ENCODE measurements around the gene ASCC2. TPM values are rescaled to one million over a fixed set of nuclear protein-coding genes. Genes with fewer than 3 reads are reported as not detected.

The ASCC2 gene
- polyA plus RNA-seq, 12 donors: 25.9 to 61.9 (median 32.4) TPM; not detected in 1

GRCh38 chr22:29787371-29787980, 50.6 kb downstream of the ASCC2 start:
- DNase-seq: no peak

GRCh38 chr22:29786031-29786430, 52.0 kb downstream of the ASCC2 start:
- DNase-seq: no peak

GRCh38 chr22:29784451-29785361, 53.4 kb downstream of the ASCC2 start:
- DNase-seq: peak; percentile 51

- no peak for DNase-seq
Observed at GRCh38 chr22:29782061-29782845, 55.8 kb downstream of the ASCC2 start.

GRCh38 chr22:29780748-29781676, 57.1 kb downstream of the ASCC2 start:
- DNase-seq: no peak

GRCh38 chr22:29780220-29780619, 57.9 kb downstream of the ASCC2 start:
- DNase-seq: no peak

GRCh38 chr22:29773233-29773632, 64.8 kb downstream of the ASCC2 start:
- no peak for DNase-seq

GRCh38 chr22:29772170-29772641, 65.9 kb downstream of the ASCC2 start:
- DNase-seq: peak; percentile 57

- no peak for DNase-seq
Observed at GRCh38 chr22:29769723-29770321, 68.3 kb downstream of the ASCC2 start.

- no peak for DNase-seq
Observed at GRCh38 chr22:29768052-29768693, 69.9 kb downstream of the ASCC2 start.

- DNase-seq: peak; percentile 94
Observed at GRCh38 chr22:29767171-29768051, 70.7 kb downstream of the ASCC2 start, which contains the start of gene UQCR10. Gene UQCR10, plus strand, starts transcription at chr22:29767369. Its CDS starts 30 bp downstream, at chr22:29767399.

- peak; percentile 95 for DNase-seq
Observed at GRCh38 chr22:29766632-29767170, 71.4 kb downstream of the ASCC2 start, which contains the start of gene ZMAT5. Gene ZMAT5, minus strand, starts transcription at chr22:29767007. Its CDS starts 18,463 bp downstream, at chr22:29748544.

GRCh38 chr22:29765905-29766631, 72.0 kb downstream of the ASCC2 start:
- no peak for DNase-seq

- no peak for DNase-seq
Observed at GRCh38 chr22:29762263-29762662, 75.8 kb downstream of the ASCC2 start.

- DNase-seq: no peak
Observed at GRCh38 chr22:29758959-29759358, 79.1 kb downstream of the ASCC2 start.

- no peak for DNase-seq
Observed at GRCh38 chr22:29758068-29758622, 79.9 kb downstream of the ASCC2 start.

GRCh38 chr22:29757096-29757495, 81.0 kb downstream of the ASCC2 start:
- no peak for DNase-seq

Data from muscle of arm (tissue), 12 donors.